Measurements from ENCODE around the gene C16orf90.
"Not testable (repeated sequence)": the region's sequence is repeated elsewhere in the genome, so short reads cannot be mapped to it uniquely, and the experiment has no call there.

Gene C16orf90

DNA sequence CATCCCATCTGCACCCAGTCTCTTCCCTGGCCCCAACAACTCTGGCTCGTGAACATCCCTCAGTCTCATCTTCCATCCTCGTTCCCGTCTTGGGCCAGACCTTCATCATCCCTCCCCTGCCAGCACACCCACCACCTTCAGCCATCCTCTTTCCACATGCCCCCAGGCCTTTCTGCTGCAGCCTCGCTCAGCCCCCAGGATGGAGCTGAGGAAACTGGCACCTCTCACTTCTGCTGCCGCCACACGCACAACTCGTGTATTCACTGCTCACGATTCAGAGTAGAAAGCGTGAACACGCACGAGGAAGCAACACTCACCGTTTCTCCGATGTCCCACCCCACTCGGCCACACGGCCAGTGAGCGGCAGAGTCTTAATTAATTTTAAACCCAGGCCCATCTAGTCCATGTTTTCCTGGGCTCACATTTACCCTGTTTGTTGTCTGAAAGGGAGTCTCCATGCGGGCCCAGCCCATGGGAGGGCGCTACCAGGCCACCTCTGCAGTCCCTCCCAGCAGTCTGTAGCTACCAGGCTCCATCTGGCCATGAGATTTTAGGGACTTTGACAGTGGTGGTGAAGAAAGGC is 12.5 kb downstream of the C16orf90 start:
- no peak for DNase-seq

DNA sequence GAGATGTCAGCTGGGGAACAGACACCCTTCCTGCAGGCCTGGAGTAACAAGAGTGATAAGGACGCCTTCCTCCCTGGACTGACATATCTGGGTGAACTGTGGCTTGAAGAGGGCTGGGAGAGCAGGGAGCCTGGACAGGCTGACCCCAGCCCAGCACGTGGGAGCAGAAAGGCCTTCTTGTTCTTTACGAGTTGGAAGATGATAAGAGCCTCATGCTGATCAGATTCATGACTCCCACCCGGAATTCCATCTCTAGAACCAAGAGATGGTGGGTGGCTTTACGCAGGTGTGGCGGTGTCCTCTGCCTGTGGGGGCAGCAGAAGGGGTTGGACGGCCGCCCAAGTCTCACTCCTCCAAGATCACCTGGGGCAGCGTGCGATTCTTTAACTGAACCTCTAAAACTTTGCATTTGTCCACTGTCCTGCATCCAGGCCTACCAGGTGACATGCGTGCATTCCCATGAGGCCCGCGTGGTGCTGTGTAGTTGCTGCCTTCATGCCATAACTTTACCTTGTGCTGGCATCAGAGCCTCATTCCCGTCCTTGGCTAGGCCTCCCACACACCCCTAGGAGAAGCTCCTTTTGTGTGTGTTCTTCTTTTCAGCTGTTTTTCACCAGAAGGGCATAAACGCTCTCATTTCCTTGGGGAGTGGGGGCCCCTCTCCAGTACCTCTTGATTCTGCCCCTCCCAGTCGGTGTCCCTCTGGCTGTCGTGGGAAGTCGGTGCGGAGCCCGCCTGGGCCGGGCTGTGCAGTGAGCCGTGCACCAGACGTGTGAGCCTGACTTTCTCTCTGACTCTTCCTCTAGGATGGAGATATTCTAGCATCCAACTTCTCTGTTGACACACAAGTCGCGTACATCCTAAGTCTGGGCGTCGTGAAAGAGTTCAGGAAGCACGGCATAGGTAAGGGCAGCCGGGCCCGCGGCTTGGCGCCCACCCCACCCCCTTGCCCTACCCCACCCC is 13.3 kb downstream of the C16orf90 start:
- DNase-seq: no peak

DNA sequence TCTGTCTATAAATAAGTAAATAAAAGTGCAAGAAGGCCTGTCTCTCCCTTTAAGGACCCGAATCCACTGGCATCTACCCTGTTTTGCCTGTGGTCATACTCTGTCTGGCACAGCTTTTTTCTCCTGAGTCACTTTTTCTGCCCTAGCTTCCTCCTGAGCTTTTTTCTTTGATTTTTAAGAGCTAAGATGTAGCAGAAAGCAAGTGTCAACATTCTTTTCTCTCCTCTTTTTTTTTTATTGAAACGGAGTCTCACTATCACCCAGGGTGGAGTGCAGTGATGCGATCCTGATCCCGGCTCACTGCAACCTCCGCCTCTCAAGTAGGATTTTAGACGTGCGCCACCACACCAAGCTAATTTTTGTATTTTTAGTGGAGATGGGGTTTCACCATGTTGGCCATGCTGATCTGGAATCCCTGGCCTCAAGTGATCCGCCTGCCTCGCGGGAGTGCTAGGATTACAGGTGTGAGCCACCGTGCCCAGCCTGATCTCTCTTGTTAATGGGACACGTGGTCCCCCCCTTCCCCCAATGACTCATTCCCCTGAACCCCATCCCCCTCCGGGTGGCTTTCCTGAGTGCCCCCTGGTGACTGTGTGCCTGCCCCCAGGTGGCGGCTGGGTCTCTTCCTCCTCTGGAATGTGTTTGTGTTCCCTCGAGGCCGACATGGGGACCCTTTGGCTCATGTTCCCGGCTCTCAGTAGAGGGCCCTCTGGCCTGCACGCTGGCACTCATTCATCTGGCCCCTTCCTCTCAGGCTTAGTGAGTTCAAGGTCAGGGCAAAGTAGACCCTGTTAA is 14.2 kb downstream of the C16orf90 start:
- DNase-seq: no peak

DNA sequence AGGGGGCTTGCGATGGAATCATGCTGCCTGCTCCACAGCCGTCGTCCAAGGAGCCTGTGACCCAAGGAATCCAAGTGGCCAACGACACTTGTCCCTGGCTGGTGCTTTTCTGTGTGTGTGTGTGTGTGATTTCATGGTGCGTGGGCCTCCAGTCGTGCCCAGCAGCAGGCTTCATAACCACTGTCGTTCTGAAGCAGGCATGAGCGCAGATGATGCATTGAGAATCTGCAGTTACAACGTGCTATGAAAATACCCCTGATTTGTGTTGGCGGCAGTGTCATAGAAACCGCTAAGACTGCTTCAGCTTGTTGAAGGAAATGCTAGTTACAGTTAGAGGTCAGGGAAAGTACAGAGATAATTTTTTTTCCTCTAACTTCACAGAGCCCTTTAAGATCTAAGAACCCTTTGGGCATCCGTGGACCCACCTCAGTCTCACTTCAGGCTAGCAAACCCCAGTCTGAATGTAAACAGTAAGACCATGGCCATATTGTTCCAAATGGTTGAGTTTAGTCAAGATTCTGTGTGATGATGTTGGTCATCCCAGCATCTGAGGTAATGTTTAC is 15.6 kb downstream of the C16orf90 start:
- DNase-seq: no peak

DNA sequence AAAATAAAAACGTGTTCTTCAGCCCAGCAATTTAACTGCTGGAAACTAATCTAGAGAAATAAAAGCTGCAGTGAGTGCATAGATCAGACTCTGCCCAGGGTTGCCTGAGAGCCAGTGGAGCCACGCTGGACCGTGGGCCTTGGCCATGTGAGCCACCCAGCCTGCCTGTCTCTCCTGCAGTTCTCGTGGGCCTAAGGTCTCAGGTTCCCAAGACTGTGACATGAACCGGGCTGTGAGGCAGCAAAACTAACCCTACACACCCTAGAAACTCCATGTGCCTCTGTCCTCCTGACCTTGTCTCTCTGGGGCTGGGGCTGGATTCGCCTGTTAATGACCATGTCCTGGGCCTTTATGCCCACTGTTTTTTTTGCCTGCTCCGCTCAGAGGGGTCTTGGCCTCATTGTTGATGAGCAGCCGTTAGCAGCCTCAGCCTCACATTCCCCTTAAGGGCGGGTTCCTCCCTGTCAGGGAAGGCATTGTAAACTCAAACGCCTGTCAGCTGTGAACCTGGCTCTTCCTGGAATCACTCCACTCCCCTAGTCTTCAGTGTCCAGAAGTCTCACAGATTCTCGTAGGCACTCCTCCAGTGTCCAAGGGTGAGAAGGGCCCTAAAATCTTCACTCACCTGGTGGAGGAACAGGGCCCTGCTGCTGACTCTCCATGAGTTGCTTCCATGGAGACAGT is 16.9 kb downstream of the C16orf90 start:
- DNase-seq: no peak

DNA sequence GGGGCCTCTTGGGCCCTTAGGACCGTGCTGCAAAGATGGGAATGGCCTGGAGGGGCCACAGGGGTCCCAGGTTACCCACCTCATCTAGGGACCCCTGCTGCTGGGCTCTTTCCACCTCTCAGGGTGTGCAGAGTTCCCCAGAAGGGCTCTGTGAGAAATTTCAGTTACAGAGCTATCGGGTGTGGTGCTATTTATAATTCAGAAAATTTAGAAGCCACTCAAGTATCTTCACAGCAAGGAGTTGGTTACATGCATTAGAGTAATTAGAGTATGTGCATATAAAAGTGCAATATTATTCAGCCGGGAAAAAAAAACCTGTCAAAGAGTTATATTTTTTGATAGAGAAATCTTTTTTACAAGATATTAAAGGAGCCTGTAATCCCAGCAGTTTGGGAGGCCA is 18.9 kb downstream of the C16orf90 start:
- no peak for DNase-seq

DNA sequence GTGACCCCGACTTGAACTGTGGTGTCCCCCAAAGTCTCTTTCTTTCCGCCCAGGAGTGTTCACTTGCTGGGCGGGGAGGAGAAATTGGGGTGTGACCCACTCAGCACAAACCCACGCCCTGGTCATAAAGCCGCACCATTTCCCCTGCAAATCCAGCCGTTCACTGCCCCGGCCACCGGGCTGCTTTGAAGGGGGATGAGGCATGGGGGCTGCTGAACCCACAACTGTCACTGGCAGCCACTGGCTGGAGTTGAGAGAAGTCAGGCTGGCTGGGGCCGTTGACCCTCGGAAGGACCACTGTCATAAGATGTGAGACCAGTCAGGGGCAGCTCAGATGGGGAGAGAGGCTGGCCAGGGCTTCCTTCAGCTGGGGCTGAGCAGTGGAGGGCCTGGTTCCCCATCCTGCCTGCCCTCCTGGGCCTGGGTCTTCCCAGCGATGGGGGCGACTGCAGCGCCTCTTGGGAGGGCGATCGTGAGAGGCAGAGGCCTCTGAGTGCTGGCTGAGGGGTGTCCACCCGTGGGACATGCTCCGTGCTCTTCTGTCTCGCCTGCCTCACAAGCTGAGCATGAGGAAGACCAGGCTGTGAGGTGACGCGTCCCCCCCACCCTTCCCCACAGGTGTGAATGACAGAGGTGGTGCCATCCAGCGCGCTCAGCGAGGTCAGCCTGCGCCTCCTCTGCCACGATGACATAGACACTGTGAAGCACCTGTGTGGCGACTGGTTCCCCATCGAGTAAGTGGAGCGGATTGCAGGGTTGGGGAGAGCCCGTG is 19.5 kb downstream of the C16orf90 start:
- no peak for DNase-seq

DNA sequence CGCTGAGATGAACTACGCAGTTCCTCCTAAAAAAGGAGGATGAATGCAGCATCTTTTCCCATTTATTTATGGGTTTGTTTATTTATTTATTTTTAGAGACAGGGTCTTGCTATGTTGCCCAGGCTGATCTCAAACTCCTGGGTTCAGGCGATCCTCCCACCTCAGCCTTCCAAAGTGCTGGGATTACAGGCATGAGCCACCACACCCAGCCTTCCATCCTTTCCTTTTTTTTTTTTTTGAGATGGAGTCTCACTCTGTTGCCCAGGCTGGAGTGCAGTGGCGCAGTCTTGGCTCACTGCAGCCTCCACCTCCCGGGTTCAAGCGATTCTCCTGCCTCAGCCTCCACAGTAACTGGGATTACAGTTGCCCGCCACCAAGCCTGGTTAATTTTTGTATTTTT is 20.4 kb downstream of the C16orf90 start:
- not testable (repeated sequence) for DNase-seq

DNA sequence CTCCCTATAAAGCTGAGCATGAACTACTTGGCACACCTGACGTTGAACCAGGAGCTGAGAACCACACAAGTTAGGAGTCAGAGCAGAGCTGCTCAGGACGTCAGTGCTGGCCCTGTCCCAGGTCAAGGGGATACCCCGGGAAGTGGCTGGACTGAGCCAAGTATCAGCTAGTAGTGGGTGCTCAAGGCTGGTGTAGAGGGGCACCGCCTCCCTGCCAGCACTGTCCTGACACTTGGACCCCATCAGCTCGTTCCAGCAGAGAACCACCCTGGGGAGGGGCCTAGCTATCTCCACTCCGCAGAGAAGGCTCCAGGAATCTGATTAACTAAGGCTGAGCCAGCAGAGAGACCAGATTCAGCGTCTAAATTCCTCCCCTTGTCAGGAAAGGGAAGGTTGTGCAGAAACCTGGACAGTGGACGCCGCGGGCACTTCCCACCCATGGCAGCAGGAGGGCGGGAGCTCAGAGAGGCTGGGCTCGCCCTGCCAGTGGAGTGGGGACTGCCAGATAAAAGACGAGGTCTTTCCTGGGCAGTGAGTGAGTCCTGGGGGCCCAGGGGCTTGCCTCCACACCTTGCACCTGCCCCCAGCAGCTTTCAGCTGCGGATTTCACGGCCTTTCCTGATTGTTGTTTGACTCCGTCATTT is 21.0 kb downstream of the C16orf90 start:
- DNase-seq: no peak

DNA sequence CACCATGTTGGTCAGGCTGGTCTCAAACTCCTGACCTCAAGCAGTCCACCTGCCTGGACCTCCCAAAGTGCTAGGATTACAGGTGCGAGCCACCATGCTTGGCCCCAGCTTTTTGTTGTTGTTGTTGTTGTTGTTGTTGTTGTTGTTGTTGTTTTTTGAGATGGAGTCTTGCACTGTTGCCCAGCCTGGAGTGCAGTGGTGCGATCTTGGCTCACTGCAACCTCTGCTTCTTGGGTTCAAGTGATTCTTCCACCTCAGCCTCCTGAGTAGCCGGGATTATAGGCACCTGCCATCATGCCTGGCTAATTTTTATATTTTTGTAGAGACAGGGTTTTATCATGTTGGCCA is 21.7 kb downstream of the C16orf90 start:
- DNase-seq: not testable (repeated sequence)

DNA sequence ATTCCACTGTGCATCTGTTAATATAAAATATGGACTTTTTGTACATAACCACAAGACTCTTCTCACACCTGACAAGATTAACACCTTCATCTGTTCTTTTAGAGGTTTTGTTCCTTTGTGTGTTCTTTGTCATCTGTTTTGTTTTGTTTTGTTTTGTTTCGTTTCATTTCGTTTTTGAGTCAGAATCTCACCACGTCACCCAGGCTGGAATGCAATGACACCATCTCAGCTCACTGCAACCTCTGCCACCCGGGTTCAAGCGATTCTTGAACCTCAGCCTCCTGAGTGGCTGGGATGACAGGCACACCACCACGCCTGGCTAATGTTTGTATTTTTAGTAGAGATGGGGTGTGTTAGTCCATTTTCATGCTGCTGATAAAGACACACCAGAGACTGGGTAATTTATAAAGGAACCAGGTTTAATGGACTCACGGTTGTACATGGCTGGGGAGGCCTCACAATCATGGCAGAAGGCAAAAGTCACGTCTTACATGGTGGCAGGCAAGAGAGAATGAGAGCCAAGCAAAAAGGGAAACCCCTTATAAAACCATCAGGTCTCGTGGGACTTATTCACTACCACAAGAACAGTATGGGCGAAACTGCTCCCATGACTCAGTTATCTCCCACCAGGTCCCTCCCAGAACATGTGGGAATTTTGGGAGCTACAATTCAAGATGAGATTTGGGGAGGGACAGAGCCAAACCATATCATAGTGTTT is 22.3 kb downstream of the C16orf90 start:
- no peak for DNase-seq

DNA sequence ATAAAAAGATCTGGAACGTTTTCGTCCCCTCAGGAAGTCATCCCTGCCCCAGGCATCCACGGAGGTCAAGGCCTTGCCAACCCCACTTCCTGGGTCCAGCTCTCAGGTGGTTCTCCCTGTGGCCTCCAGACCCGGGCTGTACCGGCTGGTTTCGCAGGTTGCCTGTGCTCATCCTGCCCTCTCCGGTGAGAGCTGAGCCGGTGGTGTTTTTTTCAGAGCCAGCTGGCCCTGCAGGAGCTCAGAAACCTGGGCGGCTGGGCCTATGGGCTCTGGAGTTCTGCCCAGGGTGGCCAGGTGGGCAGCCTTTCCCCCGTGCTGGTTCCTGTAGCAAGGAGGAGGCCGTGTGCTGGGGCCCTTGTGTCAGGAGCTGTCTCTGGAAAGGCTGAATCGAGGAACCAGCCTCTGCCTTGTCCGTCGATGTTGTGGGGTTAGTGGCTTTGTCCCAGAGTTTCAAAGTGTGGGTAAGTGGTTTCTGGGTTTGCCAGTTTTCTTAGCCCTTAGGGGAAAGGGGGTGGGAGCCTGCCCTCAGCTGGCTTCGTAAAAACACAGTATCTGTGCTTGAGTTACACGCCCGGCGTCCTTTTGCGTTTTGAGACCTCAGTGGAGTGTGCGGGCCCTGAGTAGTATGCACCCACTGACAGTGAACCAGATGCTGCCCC is 23.6 kb downstream of the C16orf90 start:
- no peak for DNase-seq

DNA sequence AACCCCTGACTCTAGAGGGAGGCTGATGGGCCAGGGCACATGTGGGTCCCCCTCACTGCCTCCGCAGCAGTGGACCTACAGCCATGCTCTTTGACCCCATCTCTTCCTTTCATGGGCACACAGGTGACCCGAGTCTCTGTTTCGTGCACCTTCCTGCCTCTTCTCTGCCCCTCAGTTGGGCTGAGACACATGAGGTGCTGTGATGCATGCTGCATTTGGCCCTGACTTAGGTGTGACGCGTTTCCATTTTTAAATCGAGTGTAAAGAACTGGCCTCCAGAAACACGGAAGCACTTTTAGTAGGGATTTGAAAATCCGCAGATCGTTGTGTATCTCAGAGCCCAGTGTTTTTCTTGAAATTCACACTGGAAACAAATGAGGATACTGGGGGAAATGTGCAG is 24.6 kb downstream of the C16orf90 start:
- DNase-seq: no peak

DNA sequence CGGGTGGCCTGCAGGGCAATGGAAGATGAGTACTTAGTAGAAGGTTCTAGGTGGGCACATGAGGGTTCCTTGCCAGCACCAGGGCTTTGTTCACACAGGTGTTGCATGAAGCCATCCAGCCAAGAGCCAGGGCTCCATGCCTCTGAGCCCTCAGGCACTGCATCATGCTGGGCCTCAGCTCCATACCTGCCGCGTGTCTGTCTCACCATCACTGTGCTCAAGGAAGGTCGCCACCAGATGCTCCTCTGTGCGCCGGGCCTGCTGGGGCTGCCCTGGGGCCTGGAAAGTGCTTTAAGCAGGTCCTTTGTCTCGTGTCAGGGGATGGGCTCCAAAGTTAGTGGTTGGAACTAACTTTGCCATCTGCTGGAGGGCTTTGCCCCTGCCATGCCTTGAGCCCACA is 25.6 kb downstream of the C16orf90 start:
- no peak for DNase-seq

DNA sequence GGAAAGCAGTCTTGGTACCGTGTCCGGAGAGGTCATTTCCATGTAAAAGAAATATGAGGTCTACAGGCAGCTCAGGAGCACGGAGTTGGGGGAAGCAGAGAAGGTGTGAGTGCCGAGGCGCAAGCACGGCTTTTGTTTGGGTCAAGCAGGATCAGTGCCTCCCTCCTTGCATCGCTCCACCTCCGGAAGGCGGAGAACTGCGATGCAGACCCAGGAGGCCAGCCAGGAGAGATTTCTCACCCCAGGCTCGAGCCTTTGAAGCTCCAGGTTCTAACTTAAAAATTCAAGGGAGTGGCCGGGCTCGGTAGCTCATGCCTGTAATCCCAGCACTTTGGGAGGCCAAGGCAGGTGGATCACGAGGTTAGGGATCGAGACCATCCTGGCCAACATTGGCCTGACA is 26.8 kb downstream of the C16orf90 start:
- no peak for DNase-seq

DNA sequence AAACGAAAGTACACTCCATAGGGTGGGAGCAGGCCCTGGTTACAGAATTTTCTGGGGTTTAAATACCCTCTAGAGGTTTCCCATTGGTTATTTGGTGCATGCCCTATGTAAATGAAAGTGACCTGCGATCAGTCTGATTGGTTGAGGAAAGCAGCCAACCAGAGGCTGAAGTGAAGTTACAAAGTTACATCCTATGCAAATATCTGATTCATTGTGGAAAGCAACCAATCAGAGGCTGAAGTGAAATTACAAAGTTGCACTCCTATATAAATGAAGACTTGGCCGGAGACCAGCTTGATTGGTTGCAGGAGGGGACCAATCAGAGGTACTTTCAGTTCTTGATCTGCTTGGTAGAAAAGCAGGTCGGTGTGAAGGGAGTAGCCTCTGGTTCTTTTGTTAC is 27.4 kb downstream of the C16orf90 start:
- no peak for DNase-seq

DNA sequence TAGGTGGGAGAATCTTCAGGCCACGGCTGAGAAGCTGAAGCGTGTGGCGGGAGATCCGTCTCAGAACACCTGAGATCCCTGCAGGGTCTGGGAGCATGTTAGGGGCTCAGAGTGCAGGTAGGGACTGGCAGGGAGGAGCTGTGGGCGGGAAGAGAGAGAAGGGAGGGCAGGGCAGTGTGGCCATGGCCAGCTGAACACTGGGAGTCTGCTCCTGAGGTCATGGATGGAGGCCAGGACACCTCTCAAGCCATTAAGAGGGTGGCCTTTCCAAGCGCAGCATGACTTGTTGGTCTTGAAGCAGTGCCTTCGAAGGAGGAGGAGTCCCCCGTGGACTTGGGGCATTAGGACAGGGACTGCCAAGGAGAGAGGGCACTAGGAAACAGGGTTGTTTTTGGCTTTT is 28.1 kb downstream of the C16orf90 start:
- no peak for DNase-seq

DNA sequence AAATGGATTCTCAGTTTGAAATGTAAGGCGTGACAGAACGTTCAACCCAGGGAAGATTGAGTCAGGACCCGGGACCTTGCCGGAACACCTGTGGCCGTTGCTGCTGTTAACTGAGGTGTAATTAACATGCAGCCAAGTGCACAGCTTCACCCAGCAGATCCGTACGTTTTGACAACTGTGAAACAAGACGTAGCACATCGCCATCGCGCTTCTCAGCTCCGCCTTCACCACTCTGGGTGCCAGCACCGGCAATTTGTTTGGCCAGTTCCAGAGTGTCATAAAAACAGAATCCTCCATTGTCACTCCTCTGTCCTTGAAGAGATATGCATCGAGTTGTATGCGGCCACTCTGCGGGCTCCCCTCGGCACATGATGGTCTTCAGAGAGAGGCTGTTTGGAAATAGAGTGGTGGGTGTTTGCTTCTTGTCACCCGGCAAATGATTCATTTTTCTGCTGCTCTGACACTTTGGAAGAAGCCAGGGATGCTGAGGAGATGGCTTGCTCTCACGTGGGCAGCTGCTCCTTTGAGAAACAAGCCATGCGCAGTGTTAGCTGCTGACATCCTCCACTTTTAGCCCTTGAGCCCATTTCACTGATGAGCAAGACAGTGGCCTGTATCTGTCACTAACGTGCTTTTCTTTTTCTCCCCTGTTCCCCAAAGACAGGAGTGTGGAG is 29.2 kb downstream of the C16orf90 start:
- no peak for DNase-seq

DNA sequence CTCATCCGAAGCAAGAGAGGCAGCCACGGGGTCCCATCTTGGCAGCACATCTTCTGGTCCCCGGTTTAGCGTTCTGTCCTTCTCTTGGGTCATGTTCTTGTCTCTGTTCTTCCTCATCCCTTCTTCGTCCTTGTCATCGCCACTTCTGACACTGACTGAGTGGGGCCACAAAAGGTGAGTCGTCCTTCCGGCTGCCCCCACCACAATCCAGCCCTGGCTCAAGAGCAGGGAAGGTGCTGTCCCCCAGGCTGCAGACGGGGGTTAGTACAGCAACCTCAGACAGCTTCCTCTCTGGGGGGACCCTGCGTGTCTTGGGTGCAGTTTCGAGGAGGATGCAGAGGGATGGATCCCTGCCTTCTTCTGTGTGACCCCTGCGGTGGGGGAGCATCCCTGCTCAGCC is 30.0 kb downstream of the C16orf90 start:
- no peak for DNase-seq

DNA sequence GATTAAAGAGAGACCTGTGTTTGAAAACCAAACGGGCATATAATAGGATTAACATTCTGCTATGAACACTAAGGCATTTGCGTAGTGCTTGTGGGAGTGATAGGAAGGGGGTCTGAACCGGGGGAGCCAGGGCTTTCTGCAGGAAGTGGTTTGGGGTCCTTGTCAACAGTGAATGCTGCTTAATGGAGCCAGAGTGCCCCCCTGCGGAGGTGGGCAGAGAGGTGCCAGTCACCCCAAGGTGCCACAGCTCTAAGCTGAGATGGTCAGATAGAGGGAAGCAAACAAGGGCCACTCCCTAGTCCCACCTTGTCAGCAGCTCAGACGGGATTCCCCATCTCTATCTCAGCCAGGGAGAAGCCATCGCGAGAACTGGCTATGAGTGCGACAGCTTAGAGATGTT is 34.1 kb downstream of the C16orf90 start:
- no peak for DNase-seq
